SK-N-SH (cell line): ENCODE results near the gene CERS1.

Experiments used
- ELF1 ChIP-seq: IDR thresholded peaks from 2 replicates; pipeline ENCODE4 v1.4.0; 2012
- FOXJ3 ChIP-seq: sonication (generic); formaldehyde crosslinking; IDR thresholded peaks from 2 replicates; pipeline ENCODE4 v1.5.1; 2020; ENCODE audit warnings: mild to moderate bottlenecking, missing genetic modification reagents
- IRF3 ChIP-seq: fragments of 150-350 bp; IDR thresholded peaks from 2 replicates; pipeline ENCODE4 v1.6.1; 2016; ENCODE audit warnings: mild to moderate bottlenecking, low read depth, low read length
- NRF1 ChIP-seq: IDR thresholded peaks from 2 replicates; pipeline ENCODE4 v1.6.1; 2012; ENCODE audit warnings: low read depth, mild to moderate bottlenecking, low read length
- RAD21 ChIP-seq: IDR thresholded peaks from 2 replicates; pipeline ENCODE4 v1.6.1; 2012; ENCODE audit warnings: mild to moderate bottlenecking, low read length
- REST ChIP-seq: IDR thresholded peaks from 2 replicates; pipeline ENCODE4 v1.6.1; 2012; ENCODE audit warnings: mild to moderate bottlenecking, low read depth, low read length, moderate library complexity
- SIN3A ChIP-seq: IDR thresholded peaks from 2 replicates; pipeline ENCODE4 v1.6.1; 2012; ENCODE audit warnings: low read depth, mild to moderate bottlenecking, low read length, moderate library complexity, borderline replicate concordance
- TAF1 ChIP-seq: IDR thresholded peaks from 2 replicates; pipeline ENCODE4 v1.6.1; 2012; ENCODE audit warnings: low read depth, mild to moderate bottlenecking, low read length, moderate library complexity, borderline replicate concordance
- YY1 ChIP-seq: IDR thresholded peaks from 2 replicates; pipeline ENCODE4 v1.4.0; 2012; ENCODE audit warnings: low read depth, mild to moderate bottlenecking
- TF ChIP-seq, protein P1 (sequence below): fragments of 150-350 bp; IDR thresholded peaks from 2 replicates; pipeline ENCODE4 v1.6.1; 2017; ENCODE audit warnings: antibody characterized with exemption, low read length, low read depth, borderline replicate concordance
- TF ChIP-seq, protein P2 (sequence below): fragments of 200-600 bp; sonication (generic); IDR thresholded peaks from 2 replicates; pipeline ENCODE4 v1.6.1; 2017; ENCODE audit warnings: antibody characterized with exemption, mild to moderate bottlenecking, moderate library complexity
- TF ChIP-seq, protein P3 (sequence below): IDR thresholded peaks from 2 replicates; pipeline ENCODE4 v1.4.0; 2012; ENCODE audit warnings: low read depth

GRCh38 chr19:18889949-18890745 lies 5.8 kb downstream of the CERS1 start:
- TF ChIP-seq SIN3A, result no peak
- TF ChIP-seq, protein P1, sequence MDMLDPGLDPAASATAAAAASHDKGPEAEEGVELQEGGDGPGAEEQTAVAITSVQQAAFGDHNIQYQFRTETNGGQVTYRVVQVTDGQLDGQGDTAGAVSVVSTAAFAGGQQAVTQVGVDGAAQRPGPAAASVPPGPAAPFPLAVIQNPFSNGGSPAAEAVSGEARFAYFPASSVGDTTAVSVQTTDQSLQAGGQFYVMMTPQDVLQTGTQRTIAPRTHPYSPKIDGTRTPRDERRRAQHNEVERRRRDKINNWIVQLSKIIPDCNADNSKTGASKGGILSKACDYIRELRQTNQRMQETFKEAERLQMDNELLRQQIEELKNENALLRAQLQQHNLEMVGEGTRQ, result no peak
- TF ChIP-seq RAD21, result no peak
- no peak for TF ChIP-seq ELF1
- TF ChIP-seq, protein P2, sequence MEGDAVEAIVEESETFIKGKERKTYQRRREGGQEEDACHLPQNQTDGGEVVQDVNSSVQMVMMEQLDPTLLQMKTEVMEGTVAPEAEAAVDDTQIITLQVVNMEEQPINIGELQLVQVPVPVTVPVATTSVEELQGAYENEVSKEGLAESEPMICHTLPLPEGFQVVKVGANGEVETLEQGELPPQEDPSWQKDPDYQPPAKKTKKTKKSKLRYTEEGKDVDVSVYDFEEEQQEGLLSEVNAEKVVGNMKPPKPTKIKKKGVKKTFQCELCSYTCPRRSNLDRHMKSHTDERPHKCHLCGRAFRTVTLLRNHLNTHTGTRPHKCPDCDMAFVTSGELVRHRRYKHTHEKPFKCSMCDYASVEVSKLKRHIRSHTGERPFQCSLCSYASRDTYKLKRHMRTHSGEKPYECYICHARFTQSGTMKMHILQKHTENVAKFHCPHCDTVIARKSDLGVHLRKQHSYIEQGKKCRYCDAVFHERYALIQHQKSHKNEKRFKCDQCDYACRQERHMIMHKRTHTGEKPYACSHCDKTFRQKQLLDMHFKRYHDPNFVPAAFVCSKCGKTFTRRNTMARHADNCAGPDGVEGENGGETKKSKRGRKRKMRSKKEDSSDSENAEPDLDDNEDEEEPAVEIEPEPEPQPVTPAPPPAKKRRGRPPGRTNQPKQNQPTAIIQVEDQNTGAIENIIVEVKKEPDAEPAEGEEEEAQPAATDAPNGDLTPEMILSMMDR, result no peak
- no peak for TF ChIP-seq FOXJ3 (CRISPR knock-in tag)
- no peak for TF ChIP-seq IRF3
- no peak for TF ChIP-seq TAF1
- no peak for TF ChIP-seq NRF1
- no peak for TF ChIP-seq REST
- TF ChIP-seq, protein P3, sequence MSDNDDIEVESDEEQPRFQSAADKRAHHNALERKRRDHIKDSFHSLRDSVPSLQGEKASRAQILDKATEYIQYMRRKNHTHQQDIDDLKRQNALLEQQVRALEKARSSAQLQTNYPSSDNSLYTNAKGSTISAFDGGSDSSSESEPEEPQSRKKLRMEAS, result no peak
- no peak for TF ChIP-seq YY1
